HG02759 (cell line): Measurements from ENCODE around the gene SPAG16.
"Not testable (repeated sequence)": the region's sequence is repeated elsewhere in the genome, so short reads cannot be mapped to it uniquely, and the experiment has no call there.

Experiments
- ATAC-seq: cut with Tn5 transposase; IDR thresholded peaks from one replicate; pipeline ENCODE4 v1.9.1; 2021; ENCODE audit warnings: mild to moderate bottlenecking, moderate library complexity; ENCODE audit not compliant: unreplicated experiment

Gene SPAG16

GRCh38 chr2:213266421-213266820 lies 17.8 kb upstream of the SPAG16 start:
- no peak for ATAC-seq

DNA sequence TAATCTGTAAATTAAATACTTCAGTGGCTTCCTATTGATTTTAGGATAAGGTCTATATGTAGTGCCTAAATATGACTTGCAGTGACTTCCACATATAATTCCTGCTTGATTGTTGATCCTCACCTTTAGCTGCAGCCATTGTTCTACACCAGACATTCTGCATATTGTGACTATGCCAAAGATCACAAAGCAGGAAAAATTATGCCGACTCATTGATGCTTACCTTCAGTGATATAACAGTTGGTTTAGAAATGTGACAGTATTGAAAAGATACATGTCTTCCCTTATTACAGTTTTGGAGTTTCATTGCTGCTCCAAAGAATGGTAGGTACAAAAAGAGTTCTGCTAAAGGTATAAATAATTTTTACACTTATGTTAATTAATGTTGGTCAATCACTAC lies 12.3 kb upstream of the SPAG16 start:
- ATAC-seq: no peak

GRCh38 chr2:213274143-213274542 lies 10.1 kb upstream of the SPAG16 start:
- ATAC-seq: no peak

DNA sequence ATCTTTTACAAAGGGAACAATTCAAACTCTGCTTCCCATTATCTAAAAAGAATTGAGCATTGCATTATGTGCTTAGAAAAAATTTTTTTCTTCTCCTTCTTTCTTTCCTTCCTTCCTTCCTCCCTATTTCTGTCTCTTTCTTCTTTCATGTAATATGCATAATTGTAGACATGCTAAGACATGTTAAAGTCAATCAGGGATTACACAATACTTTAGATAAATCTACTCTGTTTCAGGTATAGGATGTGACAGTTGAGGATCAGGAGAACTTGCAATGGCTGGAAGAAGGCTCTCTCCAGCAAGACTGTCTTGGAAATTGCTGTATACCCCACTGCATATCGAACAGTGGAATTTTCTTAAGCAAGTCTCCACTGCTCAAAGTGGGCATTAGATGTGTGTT lies 9.0 kb upstream of the SPAG16 start:
- ATAC-seq: no peak

DNA sequence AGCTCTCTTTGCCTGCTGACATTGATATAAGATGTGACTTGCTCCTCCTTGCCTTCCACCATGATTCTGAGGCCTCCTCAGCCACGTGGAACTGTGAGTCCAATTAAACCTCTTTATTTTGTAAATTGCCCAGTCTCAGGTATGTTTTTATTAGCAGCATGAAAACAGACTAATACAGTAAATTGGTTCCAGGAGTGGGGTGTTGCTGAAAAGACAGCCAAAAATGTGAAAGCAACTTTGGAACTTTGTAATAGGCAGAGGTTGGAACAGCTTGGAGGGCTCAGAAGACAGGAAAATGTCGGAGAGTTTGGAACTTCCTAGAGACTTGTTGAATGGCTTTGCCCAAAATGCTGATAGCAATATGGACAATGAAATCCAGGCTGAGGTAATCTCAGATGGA lies 7.1 kb upstream of the SPAG16 start:
- ATAC-seq: not testable (repeated sequence)

DNA sequence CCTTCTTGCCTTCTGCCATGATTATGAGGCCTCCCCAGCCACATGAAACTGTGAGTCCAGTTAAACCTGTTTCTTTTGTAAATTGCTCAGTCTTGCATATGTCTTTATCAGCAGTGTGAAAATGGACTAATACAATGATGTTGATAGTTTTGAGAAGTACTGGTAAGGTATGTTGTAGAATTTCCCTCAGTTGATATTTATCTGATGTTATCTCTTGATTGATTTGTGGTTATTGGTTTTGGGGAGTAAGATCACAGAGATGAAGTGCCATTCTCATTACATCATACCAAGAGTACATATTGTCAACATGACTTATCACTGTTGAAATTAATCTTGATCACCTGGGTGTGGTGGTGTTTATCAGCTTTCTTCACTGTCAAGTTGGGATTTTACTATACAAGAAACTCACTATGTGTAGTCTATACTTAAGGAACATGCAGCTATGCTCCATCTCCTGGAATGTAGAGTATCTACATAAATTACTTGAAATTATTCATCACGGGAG lies 5.1 kb upstream of the SPAG16 start:
- ATAC-seq: no peak

- ATAC-seq: no peak
These were observed 4.3 kb upstream of the SPAG16 start for GRCh38 chr2:213279971-213280370.

DNA sequence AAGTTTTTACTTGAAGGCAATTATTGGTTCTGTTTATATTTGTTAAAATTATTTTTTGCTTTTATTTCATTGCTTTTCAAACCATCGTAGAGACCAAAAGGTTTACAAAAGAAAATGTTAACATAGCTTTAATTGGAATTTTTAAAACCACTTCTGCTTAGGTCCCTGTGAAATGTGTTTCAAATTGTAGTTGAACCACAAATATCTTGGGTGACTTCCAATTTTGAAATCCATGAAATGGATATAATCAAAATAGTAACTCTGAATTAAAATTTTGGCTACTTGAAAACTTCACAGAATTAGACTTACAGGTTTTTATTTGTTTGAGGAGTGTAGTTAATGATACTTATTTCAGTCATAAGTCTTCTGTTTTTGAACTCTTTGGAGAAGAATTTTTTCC lies 3.1 kb upstream of the SPAG16 start:
- no peak for ATAC-seq

DNA sequence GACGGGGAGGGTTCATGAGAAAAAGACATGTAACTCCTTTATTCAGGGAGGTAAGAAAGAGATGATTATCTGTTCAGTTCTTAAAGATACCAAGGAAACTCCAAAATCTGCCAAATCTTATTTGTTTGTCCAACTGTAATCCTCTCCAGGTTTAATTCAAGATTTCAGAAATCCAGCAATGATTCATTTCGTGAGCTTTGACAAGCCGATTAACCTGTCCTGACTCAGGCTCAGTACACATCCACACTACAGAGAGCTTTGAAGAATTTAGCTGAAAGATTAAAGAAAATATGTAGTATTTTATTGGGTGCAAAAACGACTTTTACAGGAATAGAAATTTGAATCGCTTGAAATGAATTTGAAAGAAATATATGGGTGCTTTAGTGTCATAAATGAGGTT lies 1.1 kb downstream of the SPAG16 start:
- no peak for ATAC-seq

- ATAC-seq: no peak
These were observed 1.9 kb downstream of the SPAG16 start for GRCh38 chr2:213286161-213286560.

DNA sequence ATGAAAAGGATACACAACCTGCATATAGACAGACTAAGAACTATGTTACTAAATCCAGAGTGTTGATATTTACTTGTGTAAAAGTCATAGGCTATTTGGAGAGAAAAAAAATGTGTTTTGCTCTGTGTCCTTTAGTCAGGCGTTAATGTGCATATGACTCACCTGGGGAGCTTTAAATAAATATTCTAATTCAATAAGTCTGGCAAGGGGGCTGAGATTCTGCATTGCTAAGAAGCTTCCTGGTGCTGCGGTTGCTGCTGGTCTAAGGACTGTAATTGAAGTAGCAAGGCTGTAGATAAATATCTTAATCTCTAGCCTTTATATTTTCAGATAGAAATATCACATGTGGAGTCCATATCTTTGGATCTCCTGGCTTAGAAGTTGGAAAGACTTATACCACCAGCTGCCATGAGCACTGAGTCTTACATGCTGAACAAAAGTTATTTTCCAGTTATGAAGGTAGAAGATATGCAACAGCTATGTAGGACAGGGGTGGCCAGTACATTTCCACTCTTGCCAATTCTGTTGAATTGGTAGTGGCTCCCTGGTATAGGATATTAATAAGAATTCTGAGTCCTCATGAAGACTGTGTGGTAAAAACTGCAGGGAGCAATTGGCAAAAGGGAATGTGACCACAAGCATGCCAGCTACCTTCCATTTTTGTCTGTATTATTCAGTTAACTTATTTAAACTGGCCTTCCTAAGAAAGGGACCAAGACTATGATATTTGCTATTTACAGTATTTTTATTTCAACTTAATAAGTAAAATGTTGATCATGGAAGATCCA lies 4.8 kb downstream of the SPAG16 start:
- ATAC-seq: no peak

GRCh38 chr2:213290501-213290900 lies 6.2 kb downstream of the SPAG16 start:
- ATAC-seq: no peak

DNA sequence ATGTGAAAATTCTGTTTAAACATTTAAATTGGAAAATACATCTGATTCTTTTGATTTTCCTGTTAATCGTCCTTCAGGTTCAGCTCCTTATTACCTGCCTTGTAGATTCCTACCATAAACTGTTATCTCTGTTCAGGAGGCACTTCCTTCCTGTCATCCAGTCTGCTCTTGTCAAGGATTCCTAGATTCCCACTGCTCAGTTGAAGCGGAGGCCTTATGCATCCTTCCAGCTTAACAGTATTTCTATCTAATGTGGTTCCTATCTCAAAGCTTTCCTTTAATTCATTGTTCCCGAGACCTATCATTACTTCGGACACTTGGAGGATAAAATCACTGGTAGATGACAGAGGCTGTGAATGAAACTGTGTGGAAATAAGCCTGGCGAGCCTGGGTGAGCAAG lies 12.0 kb downstream of the SPAG16 start:
- ATAC-seq: no peak

GRCh38 chr2:213306316-213306942 lies 22.2 kb downstream of the SPAG16 start:
- no peak for ATAC-seq

GRCh38 chr2:213315168-213315876 lies 31.1 kb downstream of the SPAG16 start:
- no peak for ATAC-seq

DNA sequence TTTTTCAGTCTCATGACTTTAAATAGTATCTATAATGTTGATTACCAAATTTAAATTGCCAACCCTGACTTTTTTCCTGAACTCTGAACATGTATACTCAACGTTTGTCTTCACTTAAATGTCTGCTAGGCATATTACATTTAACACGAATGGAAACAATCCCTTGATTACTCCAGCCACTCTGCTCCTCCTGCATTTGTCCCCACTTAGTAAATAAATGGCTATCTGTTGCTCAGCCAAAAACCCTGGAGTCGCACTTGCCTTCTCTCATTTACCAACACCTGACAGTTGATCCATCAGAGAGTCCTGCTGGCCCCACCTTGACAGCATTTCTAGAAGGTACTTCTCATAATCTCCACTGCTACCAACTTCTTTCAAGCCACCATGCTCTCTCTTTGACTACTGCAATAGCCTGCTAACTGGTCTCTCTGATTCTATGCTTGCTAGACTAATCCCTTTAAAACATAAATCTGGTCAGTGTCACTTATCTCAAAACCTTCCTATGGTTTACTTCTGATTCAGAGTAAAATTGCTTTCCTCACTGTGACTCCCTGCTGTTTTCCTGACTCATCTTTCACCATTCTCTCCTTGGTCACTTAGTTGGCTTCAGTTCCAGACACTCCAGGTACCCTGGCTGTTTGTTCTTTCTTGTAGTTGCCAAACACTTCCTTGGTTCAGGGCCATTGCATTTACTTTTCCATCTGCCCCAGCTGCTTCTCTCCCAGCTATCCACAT lies 31.9 kb downstream of the SPAG16 start:
- ATAC-seq: no peak

GRCh38 chr2:213317929-213318328 lies 33.7 kb downstream of the SPAG16 start:
- ATAC-seq: no peak

GRCh38 chr2:213320604-213321003 lies 36.3 kb downstream of the SPAG16 start:
- no peak for ATAC-seq

DNA sequence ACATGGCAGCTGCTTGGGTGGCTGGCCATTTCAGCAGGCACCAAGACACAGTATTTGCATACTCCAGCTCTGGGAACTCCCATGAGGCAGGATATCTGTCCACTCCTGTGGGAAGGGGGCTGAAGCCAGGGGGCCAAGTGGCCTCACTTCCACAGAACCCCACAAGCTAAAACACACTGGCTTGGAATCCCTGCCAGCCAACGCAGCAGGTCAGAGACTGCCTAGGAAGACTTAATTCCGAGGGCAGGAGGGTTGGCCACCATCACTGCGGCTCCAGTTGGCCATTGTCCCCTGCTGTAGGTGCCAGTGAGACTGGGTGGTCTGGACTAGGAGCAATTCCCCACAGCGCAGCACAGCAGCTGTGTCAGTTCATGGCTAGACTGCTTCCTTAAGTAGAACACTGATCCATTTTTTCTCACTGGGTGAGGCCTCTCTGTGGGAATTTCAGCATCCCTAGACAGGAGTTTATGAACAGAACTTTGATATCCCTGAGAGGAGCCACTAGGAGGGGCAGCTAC lies 52.0 kb downstream of the SPAG16 start:
- no peak for ATAC-seq

- no peak for ATAC-seq
These were observed 69.2 kb downstream of the SPAG16 start for GRCh38 chr2:213353419-213353818.

DNA sequence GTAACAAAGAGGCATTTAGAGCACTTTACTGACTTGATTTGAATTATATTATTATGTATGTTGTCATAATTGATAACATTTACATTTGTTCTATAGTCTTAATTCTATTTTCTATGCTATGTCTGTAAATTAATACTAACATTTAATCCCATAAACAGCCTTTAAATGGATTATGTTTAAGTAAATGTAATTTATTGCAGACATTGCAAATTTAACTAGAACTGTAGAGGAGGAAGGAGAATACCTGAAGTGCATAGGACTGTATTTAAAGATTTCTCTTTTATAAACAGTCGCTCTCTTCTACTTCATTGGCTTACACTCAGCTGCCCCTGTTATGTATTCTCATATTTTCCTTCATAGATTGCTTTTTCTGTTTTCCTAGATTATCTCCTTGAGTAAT lies 92.4 kb downstream of the SPAG16 start:
- ATAC-seq: no peak
